NCI-H146 treated with DMSO at 0.1 percent for 48 hours (cell line): ENCODE measurements around the gene SH2D3A.
A peak's percentile ranks its signal among the peaks of the same experiment; 100 is the strongest.

Experiments used
- DNase-seq: peaks from one replicate; lab custom pipeline; 2025; ENCODE audit not compliant: unreplicated experiment; lab: John Stamatoyannopoulos, UW

Gene SH2D3A

GRCh38 chr19:6738787-6739389 lies 28.3 kb downstream of the SH2D3A start:
- no peak for DNase-seq

GRCh38 chr19:6737873-6738786 lies 29.1 kb downstream of the SH2D3A start:
- DNase-seq, result peak; percentile 12

GRCh38 chr19:6737284-6737872 lies 29.9 kb downstream of the SH2D3A start, which contains the start of gene GPR108:
TSS of gene GPR108 (minus strand) at chr19:6737580. CDS start at chr19:6737576, 4 bp downstream.
- DNase-seq, result peak; percentile 96

GRCh38 chr19:6736917-6737283 lies 30.3 kb downstream of the SH2D3A start:
- no peak for DNase-seq

- DNase-seq, result peak; percentile 15
Observed at GRCh38 chr19:6736169-6736916, 30.9 kb downstream of the SH2D3A start.

GRCh38 chr19:6735181-6735911 lies 31.9 kb downstream of the SH2D3A start:
- no peak for DNase-seq

GRCh38 chr19:6734096-6734696 lies 33.0 kb downstream of the SH2D3A start:
- DNase-seq, result no peak

GRCh38 chr19:6733338-6734095 lies 33.7 kb downstream of the SH2D3A start:
- DNase-seq, result no peak

GRCh38 chr19:6732803-6733337 lies 34.4 kb downstream of the SH2D3A start:
- DNase-seq, result no peak

- DNase-seq, result no peak
Observed at GRCh38 chr19:6731822-6732221, 35.4 kb downstream of the SH2D3A start.

- no peak for DNase-seq
Observed at GRCh38 chr19:6730941-6731670, 36.1 kb downstream of the SH2D3A start.

- no peak for DNase-seq
Observed at GRCh38 chr19:6730153-6730804, 37.0 kb downstream of the SH2D3A start.

GRCh38 chr19:6729573-6730152 lies 37.6 kb downstream of the SH2D3A start:
- DNase-seq, result no peak

- no peak for DNase-seq
Observed at GRCh38 chr19:6728346-6728745, 38.9 kb downstream of the SH2D3A start.

- DNase-seq, result no peak
Observed at GRCh38 chr19:6725513-6726231, 41.6 kb downstream of the SH2D3A start.

GRCh38 chr19:6724631-6725492 lies 42.4 kb downstream of the SH2D3A start:
- no peak for DNase-seq
